RWPE2 (cell line): ENCODE measurements around the gene CHST15.
A peak's percentile ranks its signal among the peaks of the same experiment; 100 is the strongest.

Source experiments
- ATAC-seq: fragments of 200-7000 bp; cut with Tn5 transposase; 3 replicates; pipeline ENCODE4 v1.9.1; 2021; ENCODE audit warnings: low read depth
- DNase-seq: peaks from one replicate; pipeline ENCODE4 v3.0.0-alpha.2; 2020; ENCODE audit warnings: low spot score
- H3K27ac ChIP-seq: fragments of 450-650 bp; 2 replicates; pipeline ENCODE4 v1.5.1; 2017; ENCODE audit warnings: mild to moderate bottlenecking; ENCODE audit not compliant: poor library complexity, severe bottlenecking
- H3K27me3 ChIP-seq: fragments of 250-450 bp; sonication (Bioruptor Pico); 2 replicates; pipeline ENCODE4 v1.5.1; 2021; ENCODE audit warnings: mild to moderate bottlenecking, moderate library complexity; ENCODE audit not compliant: insufficient read depth, poor library complexity, severe bottlenecking
- H3K36me3 ChIP-seq: fragments of 250-450 bp; sonication (Bioruptor Pico); 2 replicates; pipeline ENCODE4 v1.5.1; 2020; ENCODE audit warnings: low read depth, mild to moderate bottlenecking, moderate library complexity
- H3K4me1 ChIP-seq: fragments of 250-450 bp; sonication (Bioruptor Pico); 2 replicates; pipeline ENCODE4 v1.5.1; 2021; ENCODE audit warnings: mild to moderate bottlenecking, moderate library complexity; ENCODE audit not compliant: insufficient read depth, poor library complexity, severe bottlenecking
- H3K4me3 ChIP-seq: fragments of 250-450 bp; sonication (Bioruptor Pico); 2 replicates; pipeline ENCODE4 v1.5.1; 2021; ENCODE audit warnings: mild to moderate bottlenecking, moderate library complexity; ENCODE audit not compliant: severe bottlenecking
- H3K9me3 ChIP-seq: fragments of 250-450 bp; sonication (Bioruptor Pico); 2 replicates; pipeline ENCODE4 v1.5.1; 2021; ENCODE audit warnings: mild to moderate bottlenecking, moderate library complexity; ENCODE audit not compliant: severe bottlenecking
- CTCF ChIP-seq: fragments of 450-650 bp; IDR thresholded peaks from one replicate; pipeline ENCODE4 v1.5.1; 2017; ENCODE audit warnings: mild to moderate bottlenecking, moderate library complexity; ENCODE audit not compliant: poor library complexity, severe bottlenecking

The CHST15 gene

GRCh38 chr10:124005991-124006392, 87.4 kb downstream of the CHST15 start:
- Histone ChIP-seq H3K4me1 (no peaks in the 10 kb centered on the region), H3K27ac (no peak overlapping the region), H3K36me3 (peaks cover 32% of the 10 kb centered on the region), H3K4me3 (no peak overlapping the region), H3K27me3 (no peaks in the 10 kb centered on the region), H3K9me3 (no peaks in the 10 kb centered on the region)
- no peak for TF ChIP-seq CTCF
- ATAC-seq (no peak), DNase-seq (no peak)

- TF ChIP-seq CTCF = no peak
- Histone ChIP-seq H3K36me3 (peaks cover 25% of the 10 kb centered on the region), H3K4me3 (no peak overlapping the region), H3K27ac (no peak overlapping the region), H3K27me3 (no peaks in the 10 kb centered on the region), H3K4me1 (no peaks in the 10 kb centered on the region), H3K9me3 (no peaks in the 10 kb centered on the region)
- ATAC-seq = no peak
- DNase-seq = peak; percentile 42
These were observed 88.3 kb downstream of the CHST15 start for GRCh38 chr10:124005091-124005490.

- DNase-seq = no peak
- H3K27ac ChIP-seq = no peak overlapping the region
- no peak overlapping the region for H3K4me3 ChIP-seq
- no peaks in the 10 kb centered on the region for H3K4me1 ChIP-seq
- no peak for TF ChIP-seq CTCF
- no peak for ATAC-seq
- no peaks in the 10 kb centered on the region for H3K9me3 ChIP-seq
- H3K36me3 ChIP-seq = peaks cover 20% of the 10 kb centered on the region
- no peaks in the 10 kb centered on the region for H3K27me3 ChIP-seq
These were observed 88.8 kb downstream of the CHST15 start for GRCh38 chr10:124004663-124005004.

- no peaks in the 10 kb centered on the region for H3K4me1 ChIP-seq
- H3K27me3 ChIP-seq = no peaks in the 10 kb centered on the region
- 0 out of 3 replicates have a peak, but pooled peaks have one; percentile 16 for ATAC-seq
- H3K4me3 ChIP-seq = no peak overlapping the region
- H3K27ac ChIP-seq = no peak overlapping the region
- H3K9me3 ChIP-seq = no peaks in the 10 kb centered on the region
- DNase-seq = peak; percentile 38
- H3K36me3 ChIP-seq = peaks cover 15% of the 10 kb centered on the region
- no peak for TF ChIP-seq CTCF
These were observed 89.3 kb downstream of the CHST15 start for GRCh38 chr10:124003871-124004662.

- Histone ChIP-seq H3K4me1 (no peaks in the 10 kb centered on the region), H3K36me3 (peaks cover 11% of the 10 kb centered on the region), H3K27me3 (no peaks in the 10 kb centered on the region), H3K9me3 (no peaks in the 10 kb centered on the region), H3K27ac (no peak overlapping the region), H3K4me3 (no peak overlapping the region)
- ATAC-seq (no peak), DNase-seq (no peak)
- TF ChIP-seq CTCF = no peak
These were observed 89.9 kb downstream of the CHST15 start for GRCh38 chr10:124003481-124003870.
